Measurements from ENCODE around the gene ETFA.
A peak's percentile ranks its signal among the peaks of the same experiment; 100 is the strongest.

ETFA gene

DNA sequence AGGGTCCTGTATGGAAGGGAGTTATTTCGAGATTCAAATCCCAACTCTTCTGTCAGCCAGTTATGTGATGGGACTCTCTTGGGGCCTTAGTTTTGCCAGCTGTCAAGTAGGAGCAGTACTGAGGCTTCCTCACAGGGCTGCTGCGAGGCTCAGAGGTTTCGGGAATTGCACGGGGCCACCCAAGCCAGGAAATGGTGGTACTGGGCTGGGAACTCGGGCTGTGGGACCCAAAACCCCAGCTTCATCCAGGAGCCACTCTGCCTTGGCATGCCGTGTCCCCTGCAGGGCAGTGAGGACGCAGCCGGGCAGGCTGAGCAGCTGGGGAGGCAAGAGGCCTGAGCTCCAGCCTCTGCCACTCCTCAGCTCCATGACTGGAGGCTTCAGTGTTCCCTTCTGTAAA, 118.6 kb downstream of the ETFA start:
- no peak for DNase-seq

DNA sequence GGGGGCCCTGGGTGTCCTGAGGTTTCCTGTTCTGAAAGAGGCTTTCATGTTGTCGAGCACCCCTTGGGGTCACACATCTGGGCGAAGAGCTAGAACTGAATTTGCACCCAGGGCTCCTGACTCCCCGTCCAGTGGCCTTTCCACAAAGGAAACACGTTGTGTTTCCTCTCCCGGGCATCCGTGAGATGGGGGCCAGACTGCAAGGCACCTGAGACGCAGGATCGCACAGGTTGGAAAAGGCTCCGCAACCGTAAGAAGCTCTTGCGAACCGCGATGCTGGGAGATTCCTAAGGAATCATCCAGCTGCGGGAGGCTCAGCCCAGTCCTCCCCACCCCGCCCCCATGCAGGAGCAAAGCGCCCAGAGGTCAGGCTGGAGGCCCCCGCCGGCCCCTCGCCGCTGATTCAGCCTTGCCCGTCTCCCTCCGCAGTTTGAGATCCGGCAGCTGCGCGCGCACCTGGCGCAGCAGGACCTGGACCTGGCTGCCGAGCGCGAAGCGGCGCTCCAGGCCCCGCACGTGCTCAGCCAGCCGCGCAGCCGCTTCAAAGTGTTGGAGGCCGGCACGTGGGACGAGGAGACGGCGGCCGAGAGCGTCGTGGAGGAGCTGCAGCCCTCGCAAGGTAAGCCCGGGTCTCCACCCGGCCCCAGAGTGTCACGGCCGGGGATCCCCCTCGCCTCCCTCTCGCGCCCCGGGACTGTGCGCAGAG, 119.6 kb downstream of the ETFA start:
- no peak for DNase-seq

DNA sequence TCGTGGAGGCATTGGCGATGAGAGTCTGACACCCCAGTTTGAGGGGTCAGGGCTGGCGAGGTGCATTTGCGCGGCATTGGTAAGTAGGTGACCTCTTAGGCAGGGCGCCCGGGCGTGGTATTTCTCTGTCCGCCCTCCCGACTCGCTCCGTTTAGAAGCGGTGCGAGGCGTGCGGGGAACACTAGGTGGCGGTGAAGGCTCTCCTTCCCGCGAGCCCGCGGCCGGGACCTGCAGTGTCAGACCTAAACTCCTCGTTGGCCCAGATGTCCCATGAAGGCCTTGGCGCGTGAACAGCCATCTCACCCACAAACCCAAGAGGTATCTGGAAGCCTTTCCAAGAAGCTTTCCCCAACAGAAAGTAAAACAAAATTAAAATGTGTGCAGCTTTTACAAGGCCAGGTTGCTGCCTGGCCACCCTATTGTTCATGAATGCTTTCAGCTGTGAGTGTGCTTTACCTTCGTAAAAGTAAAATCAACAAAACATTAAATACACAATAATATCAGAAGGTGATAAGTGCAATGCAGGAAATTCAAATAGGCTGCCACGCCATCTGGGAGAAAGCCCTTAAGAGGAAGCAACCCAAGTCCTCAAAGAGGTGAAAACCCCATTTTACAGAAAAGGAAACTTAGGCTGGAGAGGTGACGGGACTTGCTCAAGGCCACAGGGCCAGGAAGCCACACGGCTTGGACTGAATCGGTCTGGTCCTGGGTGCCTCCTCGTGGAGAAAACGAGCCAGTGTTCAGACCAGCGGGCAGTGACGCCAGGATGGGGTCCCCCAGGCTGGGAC, 120.3 kb downstream of the ETFA start:
- peak; percentile 86 for DNase-seq

DNA sequence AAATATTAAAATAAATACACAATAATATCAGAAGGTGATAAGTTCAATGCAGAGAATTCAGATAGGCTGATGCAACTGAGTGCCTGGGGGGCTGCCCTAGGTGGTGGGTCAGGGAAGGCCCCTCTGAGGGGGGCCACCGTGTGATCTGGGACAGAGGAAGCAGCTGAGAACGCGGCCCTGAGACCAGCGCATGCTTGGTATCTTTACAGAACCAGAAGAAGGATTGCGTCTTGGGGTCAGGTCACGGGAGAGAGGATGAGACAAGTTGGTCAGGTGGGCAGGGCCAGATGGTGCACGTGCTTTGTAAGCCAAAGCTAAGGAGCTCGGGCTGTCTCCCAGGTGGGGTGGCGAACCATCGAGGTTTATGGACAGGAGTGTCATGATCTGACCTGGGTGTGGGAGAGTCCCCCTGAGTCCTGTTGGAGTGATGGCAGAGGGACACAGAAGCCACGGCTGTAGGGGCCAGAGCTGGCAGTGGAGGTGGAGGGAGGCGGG, 121.2 kb downstream of the ETFA start:
- DNase-seq, result no peak

DNA sequence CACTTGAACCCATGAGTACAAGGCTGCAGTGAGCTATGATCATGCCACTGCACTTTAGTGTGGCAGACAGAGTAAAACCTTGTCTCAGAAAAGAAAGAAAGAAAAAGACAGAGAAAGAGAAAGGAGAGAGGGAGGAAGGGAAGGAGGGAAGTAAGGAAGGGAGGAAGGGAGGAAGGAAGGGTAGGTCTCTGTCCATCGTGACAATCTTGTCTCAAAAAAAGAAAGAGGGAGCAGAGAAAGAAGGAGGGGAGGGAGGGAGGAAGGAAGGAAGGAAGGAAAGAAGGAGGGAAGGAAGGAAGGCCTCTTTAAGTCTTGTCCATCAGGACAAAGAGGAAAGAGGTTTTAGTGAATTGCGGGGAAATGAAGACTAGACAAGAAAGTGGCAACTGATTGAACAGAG, 122.2 kb downstream of the ETFA start:
- DNase-seq, result no peak

DNA sequence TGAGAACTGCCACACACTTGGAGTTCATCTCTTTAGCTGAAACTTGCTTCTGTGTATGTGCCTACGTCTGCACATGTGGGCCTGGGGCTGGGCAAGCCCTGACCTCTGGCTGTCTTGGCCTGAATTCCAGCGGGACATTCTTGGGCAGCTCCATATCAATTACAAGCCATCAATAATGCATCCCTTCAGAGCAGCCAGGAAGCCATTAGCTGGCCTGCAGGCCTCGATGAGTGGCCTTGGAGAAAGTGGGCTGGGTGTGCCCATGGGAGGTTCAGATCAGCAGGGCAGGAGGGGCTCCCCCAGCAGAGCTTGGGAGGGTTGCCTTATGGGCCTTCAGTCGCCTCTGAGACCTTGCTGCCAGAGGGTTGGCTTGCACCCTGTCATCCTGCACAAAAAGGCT, 124.1 kb downstream of the ETFA start:
- DNase-seq, result no peak

DNA sequence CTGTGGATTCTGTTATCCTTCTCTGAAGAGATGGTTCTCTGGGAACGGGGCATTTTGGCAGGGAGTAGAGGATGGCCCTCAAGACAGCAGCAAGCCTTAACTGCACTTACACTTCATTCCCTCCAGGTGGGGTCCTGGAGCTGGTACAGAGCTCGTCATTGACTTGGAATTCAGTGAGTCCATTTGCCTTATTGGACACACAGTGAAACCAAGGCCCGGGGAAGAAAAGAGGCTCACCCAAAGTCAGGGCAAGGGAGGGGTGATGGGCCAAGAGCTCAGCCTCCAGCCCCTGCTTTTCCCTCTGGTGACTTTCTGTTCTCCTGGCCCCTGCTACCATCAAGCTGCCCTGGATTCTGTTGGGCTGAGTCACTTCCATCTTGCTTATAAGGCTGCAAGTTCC, 125.6 kb downstream of the ETFA start:
- DNase-seq, result no peak

DNA sequence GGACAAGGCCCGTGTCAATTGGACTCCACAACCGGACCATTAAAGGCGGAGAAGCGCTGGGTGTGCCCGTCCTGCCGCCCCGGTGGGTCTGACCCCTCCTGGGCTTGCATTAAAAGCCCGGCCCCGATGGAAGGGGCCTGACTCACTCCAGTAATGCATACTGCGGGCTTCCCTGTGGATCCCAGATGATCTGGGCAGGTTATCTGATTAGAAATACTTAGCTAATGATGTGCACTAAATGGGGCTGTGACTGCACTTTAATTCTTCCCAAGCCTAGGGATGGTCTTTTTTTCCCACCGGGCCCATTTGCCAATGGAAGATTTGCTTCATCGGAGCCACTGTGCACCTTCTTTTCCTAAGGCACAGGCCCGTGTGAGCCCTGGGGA, 126.6 kb downstream of the ETFA start:
- DNase-seq, result no peak

DNA sequence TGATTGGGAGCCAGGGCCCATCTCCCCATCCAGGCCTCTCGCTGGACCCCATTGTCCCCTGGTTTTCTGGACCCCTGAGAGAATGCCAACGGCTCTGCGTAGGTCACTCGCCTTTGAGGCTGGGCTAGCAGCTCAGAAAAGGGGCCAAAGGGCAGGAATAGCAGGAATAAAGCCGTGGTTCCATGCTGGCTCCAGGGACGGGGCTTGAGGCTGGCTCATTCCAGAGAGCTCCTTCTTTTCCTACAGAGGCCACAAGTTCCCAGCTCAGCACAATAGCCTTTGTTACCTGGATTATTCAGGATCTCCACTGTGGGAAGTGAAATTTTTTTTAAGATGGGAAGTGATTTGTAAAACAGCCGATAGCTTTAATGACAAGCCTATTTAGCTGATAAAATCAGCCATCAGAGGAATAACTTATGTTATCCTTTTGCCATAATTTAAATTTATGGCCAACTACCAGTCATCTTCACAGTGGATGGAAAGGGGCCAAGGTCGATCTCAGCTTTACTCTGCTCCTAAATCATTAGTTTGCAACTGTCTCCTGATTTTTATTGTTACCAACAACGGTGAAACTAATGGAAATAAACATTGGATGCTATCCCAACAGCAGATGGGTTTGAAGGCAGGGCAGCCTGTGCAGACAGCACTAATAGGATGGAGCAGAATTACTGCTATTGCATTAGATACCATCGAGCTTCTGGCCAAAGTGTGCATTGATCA, 127.2 kb downstream of the ETFA start:
- no peak for DNase-seq

DNA sequence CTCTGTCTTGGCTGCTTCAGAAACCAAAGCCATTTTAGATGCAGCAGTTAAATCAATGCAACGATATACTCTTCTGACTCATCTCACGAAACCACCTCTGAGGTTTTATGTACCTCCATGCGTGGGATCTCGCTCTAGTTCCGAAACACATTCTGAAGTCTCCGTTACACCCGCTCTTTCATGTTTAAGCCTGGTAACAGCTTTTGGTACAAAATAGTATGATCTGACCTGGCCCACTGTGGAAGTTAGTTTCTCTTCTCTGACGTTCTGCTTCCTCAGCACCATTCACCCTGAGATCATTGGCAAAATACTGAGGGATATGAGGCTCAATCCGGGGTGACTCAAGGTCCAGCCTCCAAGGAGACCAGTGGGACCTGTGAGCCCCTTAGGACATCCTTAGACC, 129.6 kb downstream of the ETFA start:
- DNase-seq, result no peak

DNA sequence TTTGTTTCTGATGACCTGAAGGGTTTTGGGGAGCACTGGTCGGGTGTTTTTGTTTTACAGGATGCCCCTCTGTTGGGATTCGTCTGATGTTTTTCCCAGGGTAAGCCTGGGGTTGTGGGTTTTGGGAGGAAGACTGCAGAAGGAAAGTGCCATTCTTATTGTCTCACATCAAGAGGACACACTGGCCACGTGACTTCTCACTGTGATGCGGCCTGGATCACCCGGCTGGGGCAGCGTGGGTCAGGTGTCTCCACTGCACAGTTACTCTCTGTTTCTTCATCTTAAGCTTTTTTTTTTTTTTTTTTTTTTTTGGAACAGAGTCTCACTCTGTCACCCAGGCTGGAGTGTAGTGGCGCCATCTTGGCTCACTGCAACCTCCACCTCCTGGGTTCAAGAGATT, 130.9 kb downstream of the ETFA start:
- no peak for DNase-seq

DNA sequence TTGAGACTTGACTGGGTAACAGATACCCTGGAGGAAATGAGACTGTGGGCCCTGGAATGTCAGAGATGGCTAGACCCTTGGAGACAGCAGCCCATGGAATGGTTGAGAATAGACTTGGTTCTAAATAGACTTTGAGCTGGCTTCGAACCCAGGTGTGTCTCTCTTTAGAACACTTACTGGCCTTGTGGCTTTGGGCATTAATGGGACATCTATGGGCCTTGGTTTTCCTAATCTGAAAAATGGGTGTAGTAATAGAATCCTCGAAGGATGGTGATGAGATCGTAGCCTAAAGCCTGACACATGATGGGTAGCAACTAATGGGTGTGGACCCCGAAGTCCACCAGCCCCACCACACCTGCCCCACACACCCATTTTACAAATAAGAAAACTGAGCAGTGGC, 132.2 kb downstream of the ETFA start:
- no peak for DNase-seq

DNA sequence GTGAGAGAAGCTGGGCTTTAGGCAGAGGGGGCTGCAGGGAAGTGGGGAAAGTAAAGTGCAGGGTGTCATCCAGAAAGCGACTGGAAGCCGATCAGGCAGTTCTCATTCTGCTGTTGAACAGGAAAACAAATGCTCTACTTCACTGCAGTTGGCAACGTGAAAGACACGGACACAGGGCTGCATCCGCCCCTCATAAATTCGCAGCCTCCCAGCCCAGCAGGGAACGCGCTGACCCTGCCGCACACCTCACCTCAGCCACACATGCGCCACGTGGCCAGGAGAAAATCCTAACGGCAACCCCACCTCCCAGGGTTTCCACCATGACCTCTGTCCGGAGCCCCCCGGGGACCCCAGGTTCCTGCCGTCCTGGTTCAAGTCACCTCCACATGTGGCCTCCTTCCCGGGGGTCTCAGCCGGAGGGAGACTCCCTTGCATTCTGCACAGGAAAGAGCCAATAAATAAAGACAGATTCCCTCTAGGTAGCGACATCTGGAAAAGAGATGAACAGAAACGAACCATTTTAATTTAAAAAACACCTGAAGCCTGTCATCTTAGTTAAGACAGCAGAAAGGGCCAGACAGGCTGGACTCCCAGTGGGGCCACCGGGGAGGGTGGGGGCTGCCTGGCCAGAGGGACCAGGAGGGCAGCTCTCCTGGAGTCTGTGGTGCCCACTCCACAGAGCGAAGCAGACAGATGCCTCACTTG, 132.8 kb downstream of the ETFA start:
- peak; percentile 66 for DNase-seq

DNA sequence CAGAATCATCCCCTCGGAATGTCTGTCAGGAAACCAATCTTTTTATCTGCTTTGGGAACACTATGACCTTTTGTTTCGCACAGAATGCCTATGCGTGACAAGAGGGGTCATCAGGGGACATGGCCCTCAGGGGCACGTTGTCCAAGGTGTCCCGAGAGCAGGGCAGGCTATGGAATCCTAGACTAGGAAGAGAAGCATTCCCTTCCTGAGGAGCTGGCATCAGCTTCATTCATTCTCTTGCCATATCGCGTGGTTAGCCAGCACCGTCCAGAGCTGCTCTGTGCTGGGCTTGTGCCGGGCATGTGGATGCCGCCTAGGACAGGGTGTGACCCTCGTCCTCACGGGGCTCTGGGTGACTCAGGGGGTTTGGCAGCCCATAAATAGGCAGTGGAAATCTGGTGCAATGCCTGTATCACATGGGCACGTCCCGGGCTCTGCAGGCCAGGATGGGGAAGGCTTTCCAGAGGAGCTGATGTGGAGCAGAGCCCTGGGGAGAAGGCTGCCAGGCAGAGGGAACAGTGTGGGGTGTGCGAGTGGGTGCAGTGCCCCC, 133.7 kb downstream of the ETFA start:
- DNase-seq, result no peak

DNA sequence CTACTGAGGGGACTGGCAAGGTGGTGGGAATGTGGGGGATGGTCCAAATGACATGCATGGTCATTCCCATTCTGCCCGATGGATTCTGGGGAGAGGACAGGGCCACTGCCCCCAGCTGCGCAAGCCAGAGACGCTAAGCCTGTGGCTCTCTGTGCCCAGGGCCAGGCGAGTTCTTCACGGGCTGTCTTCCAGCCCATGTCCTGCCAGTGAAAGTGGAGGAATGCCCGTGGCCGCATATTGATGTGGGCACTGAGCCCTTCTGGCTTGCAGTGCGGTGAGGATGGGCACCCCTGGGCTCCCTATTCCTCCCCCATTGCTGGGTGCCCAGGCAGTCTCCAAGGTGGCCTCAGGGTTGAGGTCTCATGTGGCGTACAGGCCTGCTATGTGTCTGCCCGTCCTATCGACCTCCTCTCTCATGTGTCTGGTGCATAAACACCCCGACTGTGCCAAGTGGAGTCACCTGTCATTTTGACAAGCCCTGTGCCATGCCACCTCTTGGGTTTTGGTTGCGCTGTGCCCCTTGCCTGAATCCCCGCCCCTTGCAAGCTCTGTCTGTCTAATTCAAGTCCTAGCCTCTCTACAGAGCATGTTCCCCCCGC, 134.7 kb downstream of the ETFA start:
- no peak for DNase-seq

DNA sequence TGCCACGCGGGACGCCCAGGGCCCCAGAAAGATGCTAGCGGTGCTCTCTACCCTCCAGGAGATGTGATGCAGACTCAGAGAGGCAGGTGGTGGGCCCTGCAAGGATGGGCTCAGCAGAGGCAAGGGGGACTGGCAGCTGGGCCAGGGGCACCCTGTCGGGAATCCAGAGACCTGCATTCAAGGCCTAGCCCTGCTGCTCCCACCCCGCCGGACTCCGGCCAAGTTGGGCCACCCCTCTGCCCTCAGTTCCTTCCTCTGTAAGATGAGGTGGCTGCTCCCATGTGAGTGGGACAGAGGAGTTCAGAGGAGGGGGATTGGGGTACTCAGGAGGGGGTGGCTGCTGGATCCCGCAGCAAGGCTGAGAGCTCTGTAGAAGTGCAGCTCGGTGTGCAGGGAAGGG, 135.2 kb downstream of the ETFA start:
- no peak for DNase-seq

DNA sequence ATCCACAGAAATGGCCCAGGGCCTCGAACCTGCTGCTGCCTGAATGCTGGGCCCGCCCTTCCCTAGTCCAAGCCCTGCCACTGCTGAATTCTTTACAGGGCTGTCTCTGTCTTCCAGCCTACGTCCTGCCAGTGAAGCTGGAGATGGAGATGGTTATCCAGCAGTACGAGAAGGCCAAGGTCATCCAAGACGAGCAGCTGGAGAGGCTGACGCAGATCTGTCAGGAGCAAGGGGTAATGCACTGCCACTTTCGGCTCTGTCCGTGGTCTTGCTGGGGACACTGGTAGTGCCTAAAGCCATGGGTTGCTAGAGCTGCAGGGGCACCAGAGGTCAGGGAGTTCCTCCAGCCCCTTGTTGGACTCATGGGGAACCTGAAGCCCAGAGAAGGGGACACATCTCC, 135.8 kb downstream of the ETFA start:
- DNase-seq, result no peak

DNA sequence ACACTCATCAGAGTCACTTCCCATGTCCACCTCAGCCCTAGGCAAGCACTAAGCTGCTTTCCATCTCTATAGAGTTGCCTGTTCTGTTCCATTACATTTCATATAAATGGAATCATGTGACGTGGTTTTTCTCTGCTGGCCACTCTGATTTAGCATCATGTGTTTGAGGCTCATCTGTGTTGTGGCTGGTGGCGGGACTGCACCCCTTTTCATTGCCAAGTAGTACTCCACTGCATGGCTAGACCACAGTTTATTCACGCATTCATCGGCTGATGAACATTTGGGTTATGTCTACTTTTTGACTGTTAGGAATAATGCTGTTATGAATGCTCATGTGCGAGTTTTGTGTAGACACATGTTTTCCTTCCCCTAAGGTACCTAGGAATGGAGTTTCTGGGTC, 136.6 kb downstream of the ETFA start:
- no peak for DNase-seq

DNA sequence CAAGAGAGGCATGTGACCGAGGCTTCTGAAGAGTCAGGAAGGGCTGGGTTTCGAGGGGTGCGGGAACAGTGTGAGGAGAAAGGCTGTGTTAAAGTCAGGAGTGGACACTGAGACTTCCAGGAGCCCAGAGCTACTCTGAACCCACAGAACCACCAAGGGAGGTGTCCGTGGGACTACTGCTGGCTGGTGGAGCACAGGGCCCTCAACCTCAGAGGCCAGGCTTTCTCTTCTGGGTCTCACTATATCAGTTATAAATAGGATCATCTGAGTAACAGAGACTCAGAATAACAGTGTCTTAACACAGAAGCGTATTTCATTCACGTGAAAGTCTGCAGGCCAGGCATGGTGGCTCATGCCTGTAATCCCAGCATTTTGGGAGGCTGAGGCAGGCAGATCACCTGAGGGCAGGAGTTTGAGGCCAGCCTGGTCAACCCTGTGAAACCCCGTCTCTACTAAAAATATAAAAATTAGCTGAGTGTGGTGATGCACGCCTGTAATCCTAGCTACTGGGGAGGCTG, 137.9 kb downstream of the ETFA start:
- no peak for DNase-seq

DNA sequence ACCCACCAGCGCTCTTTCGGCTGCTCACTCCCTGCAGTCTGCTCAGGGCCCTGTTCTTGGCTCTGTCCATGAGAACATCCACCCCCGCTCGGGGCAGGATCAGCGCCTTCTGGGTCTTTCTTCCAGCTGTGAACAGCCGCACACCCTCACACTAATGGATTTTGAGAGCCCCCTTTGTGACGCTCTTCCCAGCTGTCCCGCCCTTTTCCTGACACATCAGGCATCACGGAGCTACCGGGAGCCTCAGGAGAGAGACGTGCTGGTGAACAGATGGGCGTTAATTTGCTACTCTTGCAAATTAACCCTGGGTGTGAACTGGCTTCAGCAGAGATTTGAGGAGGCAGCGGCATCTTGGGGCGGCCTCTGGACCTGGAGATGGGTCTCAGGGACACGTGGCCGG, 138.5 kb downstream of the ETFA start:
- DNase-seq, result no peak

DNA sequence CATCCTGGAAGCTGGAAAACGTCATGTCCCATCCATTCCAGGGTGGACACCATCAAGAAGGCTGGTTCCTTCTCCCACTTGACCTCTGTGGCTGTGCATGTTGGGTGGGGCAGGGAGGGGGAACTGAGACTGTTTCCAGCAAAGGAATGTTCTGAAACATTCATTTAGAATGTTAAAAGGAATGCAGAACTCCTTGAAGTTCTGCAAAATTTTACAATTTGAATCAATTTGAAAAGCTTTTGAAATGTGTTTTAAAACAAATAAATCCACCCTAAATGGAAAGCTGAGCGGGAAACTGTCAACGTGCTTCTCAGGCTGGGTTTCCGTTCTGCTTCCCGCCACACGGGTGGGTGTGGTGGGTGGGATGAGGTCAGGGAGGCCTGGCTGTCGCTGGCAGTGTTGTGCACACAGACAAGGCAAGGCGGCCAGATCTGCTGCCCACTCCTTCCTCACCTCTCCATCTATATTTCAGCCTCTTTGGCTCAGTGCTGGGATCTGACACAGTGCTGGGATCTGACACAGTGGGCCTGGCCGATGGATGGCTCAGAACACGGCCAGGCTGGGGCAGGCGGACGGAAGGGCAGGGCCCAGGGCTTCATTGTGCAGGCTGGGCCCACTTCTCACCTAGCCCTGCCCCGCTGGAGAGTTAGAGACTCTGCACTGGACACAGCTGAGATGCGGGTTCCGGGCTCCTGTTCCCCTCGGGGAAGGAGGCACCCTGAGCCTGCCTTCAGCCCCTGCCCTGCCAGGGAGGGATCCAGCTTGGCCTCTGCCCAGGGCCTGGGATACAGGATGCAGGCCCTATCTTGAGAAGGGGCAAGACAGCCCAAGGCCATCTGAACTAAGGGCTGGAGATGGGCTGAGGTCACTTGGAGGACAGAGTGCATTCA, 141.1 kb downstream of the ETFA start:
- DNase-seq, result no peak
